Cardiac muscle cell (in vitro differentiated cells and primary cell): ENCODE data around the gene ANKRD36. TPM values are rescaled to one million over a fixed set of nuclear protein-coding genes. Genes with fewer than 3 reads are reported as not detected.
"Not testable (repeated sequence)": the region's sequence is repeated elsewhere in the genome, so short reads cannot be mapped to it uniquely, and the experiment has no call there.

Source experiments
- DNase-seq, 2 donors: peaks; one replicate each; pipeline versions ENCODE4 v3.0.0 to v3.0.0-alpha.2; 2010 to 2017; ENCODE audit warnings: low read depth in 1 of 2, low spot score in 1 of 2
- H3K27ac ChIP-seq: fragments of 200-600 bp; sonication (generic); 2 replicates; pipeline ENCODE4 v1.5.1; 2016
- H3K27me3 ChIP-seq: fragments of 200-600 bp; sonication (generic); 2 replicates; pipeline ENCODE4 v1.6.0; 2016; ENCODE audit warnings: control low read depth
- H3K36me3 ChIP-seq: fragments of 200-600 bp; sonication (generic); 2 replicates; pipeline ENCODE4 v1.5.1; 2016; ENCODE audit warnings: control low read depth
- H3K4me1 ChIP-seq: fragments of 200-600 bp; sonication (generic); 2 replicates; pipeline ENCODE4 v1.8.1; 2017; ENCODE audit warnings: low read depth, mild to moderate bottlenecking, mixed run types
- H3K4me3 ChIP-seq: fragments of 200-600 bp; sonication (generic); 2 replicates; pipeline ENCODE4 v1.5.1; 2016; ENCODE audit warnings: mild to moderate bottlenecking
- H3K9me3 ChIP-seq: fragments of 200-600 bp; sonication (generic); 2 replicates; pipeline ENCODE4 v1.5.1; 2017; ENCODE audit warnings: low read depth, mild to moderate bottlenecking, control low read depth
- polyA plus RNA-seq: library from polyadenylated mRNA; unstranded; fragments of >200 nt; fragmentation: Nextera tagmentation; extraction: Ambion mirVana; gene quantifications from 2 replicates; pipeline ENCODE4 v1.2.1, GENCODE V29; 2016
- total RNA-seq: library from RNA; depleted of rRNA; stranded (reverse); fragments of >200 nt; gene quantifications from 2 replicates; pipeline ENCODE4 v1.2.3, GENCODE V29; 2016
- TF ChIP-seq, protein P1 (sequence below): IDR thresholded peaks from 2 replicates; pipeline ENCODE4 v1.5.1; 2012; ENCODE audit warnings: low read depth, mild to moderate bottlenecking, low read length

ANKRD36 gene
- total and polyA plus RNA-seq, 2 experiments from 2014 or later, result 29.6 to 72.7 TPM

GRCh38 chr2:97210325-97210724 lies 97.4 kb downstream of the ANKRD36 start:
- DNase-seq, result no peak
- TF ChIP-seq, protein P1, sequence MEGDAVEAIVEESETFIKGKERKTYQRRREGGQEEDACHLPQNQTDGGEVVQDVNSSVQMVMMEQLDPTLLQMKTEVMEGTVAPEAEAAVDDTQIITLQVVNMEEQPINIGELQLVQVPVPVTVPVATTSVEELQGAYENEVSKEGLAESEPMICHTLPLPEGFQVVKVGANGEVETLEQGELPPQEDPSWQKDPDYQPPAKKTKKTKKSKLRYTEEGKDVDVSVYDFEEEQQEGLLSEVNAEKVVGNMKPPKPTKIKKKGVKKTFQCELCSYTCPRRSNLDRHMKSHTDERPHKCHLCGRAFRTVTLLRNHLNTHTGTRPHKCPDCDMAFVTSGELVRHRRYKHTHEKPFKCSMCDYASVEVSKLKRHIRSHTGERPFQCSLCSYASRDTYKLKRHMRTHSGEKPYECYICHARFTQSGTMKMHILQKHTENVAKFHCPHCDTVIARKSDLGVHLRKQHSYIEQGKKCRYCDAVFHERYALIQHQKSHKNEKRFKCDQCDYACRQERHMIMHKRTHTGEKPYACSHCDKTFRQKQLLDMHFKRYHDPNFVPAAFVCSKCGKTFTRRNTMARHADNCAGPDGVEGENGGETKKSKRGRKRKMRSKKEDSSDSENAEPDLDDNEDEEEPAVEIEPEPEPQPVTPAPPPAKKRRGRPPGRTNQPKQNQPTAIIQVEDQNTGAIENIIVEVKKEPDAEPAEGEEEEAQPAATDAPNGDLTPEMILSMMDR, result no peak

DNA sequence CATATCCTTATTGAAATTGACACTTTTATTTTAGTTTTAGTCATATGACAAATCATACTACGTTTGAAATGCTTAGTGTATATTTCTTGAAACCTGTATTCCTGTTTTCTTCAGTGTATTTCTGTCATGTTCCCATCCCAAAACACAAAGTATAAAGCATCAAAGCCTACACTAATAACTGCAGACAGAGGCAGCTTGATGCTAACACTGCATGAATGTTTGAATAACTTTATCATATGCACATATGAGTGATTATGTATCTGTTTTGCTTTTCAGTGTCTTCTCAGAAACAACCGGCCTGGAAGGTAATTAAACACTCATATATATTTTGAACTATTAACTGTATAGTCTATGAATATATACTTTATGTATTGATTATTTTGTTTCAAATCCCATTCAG lies 102.1 kb downstream of the ANKRD36 start:
- H3K36me3 ChIP-seq, result peaks cover 28% of the 10 kb centered on the region
- not testable (repeated sequence) for H3K9me3 ChIP-seq, H3K27ac ChIP-seq, H3K27me3 ChIP-seq, H3K4me1 ChIP-seq, H3K4me3 ChIP-seq, DNase-seq

More at GRCh38 chr2:97210325-97210724, 97.4 kb downstream of the ANKRD36 start:
- Histone ChIP-seq H3K27me3 (no peaks in the 10 kb centered on the region), H3K4me1 (no peaks in the 10 kb centered on the region), H3K36me3 (peaks cover 22% of the 10 kb centered on the region), H3K4me3 (no peak overlapping the region), H3K27ac (no peak overlapping the region), H3K9me3 (no peaks in the 10 kb centered on the region)

GRCh38 chr2:97230848-97231585 lies 118.1 kb downstream of the ANKRD36 start:
- not testable (repeated sequence) for H3K4me1 ChIP-seq, H3K27ac ChIP-seq, H3K27me3 ChIP-seq, H3K9me3 ChIP-seq, H3K4me3 ChIP-seq, DNase-seq, H3K36me3 ChIP-seq

- not testable (repeated sequence) for H3K9me3 ChIP-seq, H3K4me1 ChIP-seq, H3K27me3 ChIP-seq, H3K4me3 ChIP-seq, H3K36me3 ChIP-seq, DNase-seq, H3K27ac ChIP-seq
These were observed 120.0 kb downstream of the ANKRD36 start for GRCh38 chr2:97232981-97233380.

- H3K4me3 ChIP-seq, H3K9me3 ChIP-seq, H3K27ac ChIP-seq, H3K4me1 ChIP-seq, H3K27me3 ChIP-seq, H3K36me3 ChIP-seq, DNase-seq: not testable (repeated sequence)
These were observed 120.8 kb downstream of the ANKRD36 start for GRCh38 chr2:97233660-97234295.

DNA sequence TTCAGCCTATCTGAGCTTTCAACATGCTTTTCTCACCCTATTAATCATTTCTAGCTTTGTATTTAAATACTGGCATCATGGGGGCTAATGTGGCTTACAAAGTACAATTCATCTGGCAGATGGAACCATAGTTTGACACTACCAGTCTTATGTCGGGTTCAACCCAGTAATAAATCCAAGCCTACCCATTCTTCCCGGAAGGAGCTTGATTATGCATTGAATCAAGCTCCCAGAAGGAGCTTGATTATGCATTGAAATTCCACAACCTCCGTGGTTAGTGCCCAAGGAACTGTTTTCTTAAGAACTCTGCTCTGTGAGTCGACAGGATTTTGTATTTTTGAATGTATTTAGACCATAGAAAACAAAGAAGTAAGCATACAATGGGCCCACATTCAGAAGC lies 148.2 kb downstream of the ANKRD36 start:
- H3K27ac ChIP-seq, DNase-seq, H3K36me3 ChIP-seq, H3K9me3 ChIP-seq, H3K27me3 ChIP-seq, H3K4me1 ChIP-seq, H3K4me3 ChIP-seq: not testable (repeated sequence)

- H3K27ac ChIP-seq, H3K27me3 ChIP-seq, H3K9me3 ChIP-seq, H3K4me1 ChIP-seq, H3K36me3 ChIP-seq, DNase-seq, H3K4me3 ChIP-seq: not testable (repeated sequence)
These were observed 153.5 kb downstream of the ANKRD36 start for GRCh38 chr2:97266449-97266848.

GRCh38 chr2:97267411-97268074 lies 154.6 kb downstream of the ANKRD36 start:
- Histone ChIP-seq H3K27me3 (no peaks in the 10 kb centered on the region), H3K4me1 (no peaks in the 10 kb centered on the region), H3K27ac (no peak overlapping the region), H3K4me3 (no peak overlapping the region), H3K9me3 (no peaks in the 10 kb centered on the region), H3K36me3 (no peaks in the 10 kb centered on the region)
- no peak for DNase-seq
- TF ChIP-seq, protein P1, result no peak

GRCh38 chr2:97268075-97268591 lies 155.2 kb downstream of the ANKRD36 start:
- H3K4me3 ChIP-seq, H3K27me3 ChIP-seq, DNase-seq, H3K27ac ChIP-seq, H3K36me3 ChIP-seq, H3K9me3 ChIP-seq, H3K4me1 ChIP-seq: not testable (repeated sequence)

DNA sequence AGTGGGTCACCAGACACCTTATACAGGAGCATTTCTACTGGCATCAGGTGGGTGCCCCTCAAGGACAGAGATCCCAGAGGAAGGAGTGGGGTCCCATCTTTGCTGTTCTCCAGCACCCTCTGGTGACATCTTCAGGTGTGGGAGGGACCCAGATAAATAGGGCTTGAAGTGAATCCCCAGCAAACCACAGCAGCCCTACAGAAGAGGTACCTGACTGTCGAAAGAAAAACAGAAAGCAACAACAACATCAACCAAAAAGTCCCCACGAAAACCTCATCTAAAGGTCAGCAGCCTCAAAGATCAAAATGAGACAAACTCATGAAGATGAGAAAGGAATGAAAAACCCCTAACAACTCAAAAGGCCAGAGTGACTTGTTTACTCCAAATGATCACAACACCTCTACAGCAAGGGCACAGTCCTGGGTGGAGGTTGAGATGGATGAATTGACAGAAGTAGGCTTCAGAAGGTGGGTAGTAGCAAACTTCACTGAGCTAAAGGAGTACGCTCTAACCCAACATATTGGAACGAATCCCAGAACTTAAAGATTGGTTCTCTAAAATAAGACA lies 163.4 kb downstream of the ANKRD36 start:
- H3K27ac ChIP-seq, result not testable (repeated sequence)

DNA sequence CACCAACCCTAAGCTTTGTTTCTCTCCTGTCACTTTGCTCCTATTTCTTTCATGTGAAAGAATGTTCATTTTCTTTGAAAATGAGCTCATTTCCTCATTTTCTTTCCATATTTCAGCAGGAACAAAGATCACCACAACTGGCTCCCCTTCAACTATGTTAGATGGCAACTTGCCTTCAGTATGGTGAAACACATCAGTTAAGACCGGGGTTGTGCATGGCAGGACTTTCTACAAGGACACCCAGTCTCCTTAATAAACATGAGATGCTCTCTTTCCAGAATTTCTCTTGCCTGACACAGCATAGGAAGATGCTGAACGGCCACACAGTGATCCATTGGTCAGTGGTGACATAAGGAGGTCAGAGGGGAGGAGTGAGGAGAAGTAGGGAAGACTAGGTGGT lies 172.2 kb downstream of the ANKRD36 start:
- not testable (repeated sequence) for DNase-seq, H3K4me3 ChIP-seq, H3K36me3 ChIP-seq, H3K27ac ChIP-seq, H3K9me3 ChIP-seq, H3K27me3 ChIP-seq, H3K4me1 ChIP-seq

More for the DNA sequence above, 163.4 kb downstream of the ANKRD36 start:
- H3K4me1 ChIP-seq, DNase-seq, H3K9me3 ChIP-seq, H3K36me3 ChIP-seq, H3K27me3 ChIP-seq, H3K4me3 ChIP-seq: not testable (repeated sequence)
